GM10248 (cell line): Measurements from ENCODE around the gene TULP3.

ENCODE experiments used
- CTCF ChIA-PET: fragments of 300-600 bp; sonication (Branson Sonifier 250); formaldehyde crosslinking; extraction: SDS; loops from one replicate; lab custom pipeline; 2021; ENCODE audit warnings: antibody characterized with exemption; lab: Yijun Ruan, JAX
- POLR2A ChIA-PET: fragments of 350-650 bp; sonication (Branson Sonifier 250); formaldehyde crosslinking; extraction: SDS; loops from one replicate; lab custom pipeline; 2020; ENCODE audit warnings: antibody characterized with exemption; lab: Yijun Ruan, JAX
- DNase-seq: peaks from one replicate; pipeline ENCODE4 v3.0.0; 2012; ENCODE audit errors: extremely low spot score
- TF ChIP-seq, protein P1 (sequence below): IDR thresholded peaks from 2 replicates; pipeline ENCODE4 v1.5.1; 2012; ENCODE audit warnings: mild to moderate bottlenecking, low read depth; ENCODE audit errors: extremely low read depth, missing control alignments, control extremely low read depth

TULP3 gene

GRCh38 chr12:2963760-2964292 lies 73.1 kb downstream of the TULP3 start:
- ChIA-PET CTCF (interaction anchor here (0.8 kb wide), 1 partner anchor 179 kb away, joined by 3 read pairs; no protein-coding TSS in a partner anchor), POLR2A (no interaction called here)
- TF ChIP-seq, protein P1, sequence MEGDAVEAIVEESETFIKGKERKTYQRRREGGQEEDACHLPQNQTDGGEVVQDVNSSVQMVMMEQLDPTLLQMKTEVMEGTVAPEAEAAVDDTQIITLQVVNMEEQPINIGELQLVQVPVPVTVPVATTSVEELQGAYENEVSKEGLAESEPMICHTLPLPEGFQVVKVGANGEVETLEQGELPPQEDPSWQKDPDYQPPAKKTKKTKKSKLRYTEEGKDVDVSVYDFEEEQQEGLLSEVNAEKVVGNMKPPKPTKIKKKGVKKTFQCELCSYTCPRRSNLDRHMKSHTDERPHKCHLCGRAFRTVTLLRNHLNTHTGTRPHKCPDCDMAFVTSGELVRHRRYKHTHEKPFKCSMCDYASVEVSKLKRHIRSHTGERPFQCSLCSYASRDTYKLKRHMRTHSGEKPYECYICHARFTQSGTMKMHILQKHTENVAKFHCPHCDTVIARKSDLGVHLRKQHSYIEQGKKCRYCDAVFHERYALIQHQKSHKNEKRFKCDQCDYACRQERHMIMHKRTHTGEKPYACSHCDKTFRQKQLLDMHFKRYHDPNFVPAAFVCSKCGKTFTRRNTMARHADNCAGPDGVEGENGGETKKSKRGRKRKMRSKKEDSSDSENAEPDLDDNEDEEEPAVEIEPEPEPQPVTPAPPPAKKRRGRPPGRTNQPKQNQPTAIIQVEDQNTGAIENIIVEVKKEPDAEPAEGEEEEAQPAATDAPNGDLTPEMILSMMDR: no peak
- DNase-seq: no peak

DNA sequence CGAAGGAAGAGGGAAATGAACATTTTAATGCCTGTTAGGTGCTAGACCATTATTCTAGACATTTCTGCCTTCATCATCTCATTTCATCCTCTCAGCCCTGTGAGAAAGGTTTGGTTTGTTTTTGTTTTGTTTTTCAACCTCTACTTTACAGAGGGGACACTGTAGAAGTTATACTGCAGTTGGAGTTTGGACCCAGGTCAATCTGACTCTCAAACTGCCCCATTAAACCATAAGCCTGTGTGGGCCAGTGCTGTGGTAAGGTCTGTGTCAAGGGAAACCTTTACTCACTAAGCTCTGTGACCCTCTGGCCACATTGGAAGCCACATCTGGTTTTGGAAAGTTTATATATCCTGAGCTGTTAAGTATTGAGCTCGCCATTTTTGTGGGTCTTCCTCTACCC lies 77.0 kb downstream of the TULP3 start:
- ChIA-PET POLR2A (no interaction called here), CTCF (no interaction called here)
- TF ChIP-seq, protein P1: no peak
- no peak for DNase-seq

GRCh38 chr12:2970744-2971143 lies 80.1 kb downstream of the TULP3 start:
- ChIA-PET CTCF (no interaction called here), POLR2A (no interaction called here)
- no peak for DNase-seq
- TF ChIP-seq, protein P1: no peak

DNA sequence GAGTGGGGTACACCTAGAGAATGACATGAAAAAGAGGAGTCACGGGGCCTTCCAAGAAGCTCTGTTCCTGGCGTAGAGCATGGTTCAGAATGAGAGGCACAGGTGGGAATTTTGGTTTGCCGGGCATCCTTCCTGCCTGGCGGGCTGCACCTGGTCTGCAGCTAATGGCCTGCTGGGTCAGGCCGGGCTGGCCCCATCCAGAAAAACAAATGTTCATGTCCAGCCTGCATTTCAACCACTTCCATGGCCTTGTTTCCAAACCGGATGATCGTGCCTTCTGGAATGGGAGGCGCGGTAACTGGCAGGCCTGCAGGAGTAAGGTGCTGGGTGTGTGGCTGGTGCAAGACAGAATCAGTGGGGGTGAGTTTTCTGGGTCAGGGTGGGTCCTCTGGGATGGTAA lies 82.9 kb downstream of the TULP3 start:
- TF ChIP-seq, protein P1: no peak
- ChIA-PET CTCF (interaction anchor here (1.5 kb wide), 1 partner anchor 60 kb away, joined by 3 read pairs; no protein-coding TSS in a partner anchor), POLR2A (no interaction called here)
- no peak for DNase-seq

GRCh38 chr12:2974560-2974971 lies 83.9 kb downstream of the TULP3 start:
- ChIA-PET POLR2A (no interaction called here), CTCF (interaction anchor here (1.5 kb wide), 1 partner anchor 59 kb away, joined by 3 read pairs; no protein-coding TSS in a partner anchor)
- DNase-seq: no peak
- TF ChIP-seq, protein P1: no peak

DNA sequence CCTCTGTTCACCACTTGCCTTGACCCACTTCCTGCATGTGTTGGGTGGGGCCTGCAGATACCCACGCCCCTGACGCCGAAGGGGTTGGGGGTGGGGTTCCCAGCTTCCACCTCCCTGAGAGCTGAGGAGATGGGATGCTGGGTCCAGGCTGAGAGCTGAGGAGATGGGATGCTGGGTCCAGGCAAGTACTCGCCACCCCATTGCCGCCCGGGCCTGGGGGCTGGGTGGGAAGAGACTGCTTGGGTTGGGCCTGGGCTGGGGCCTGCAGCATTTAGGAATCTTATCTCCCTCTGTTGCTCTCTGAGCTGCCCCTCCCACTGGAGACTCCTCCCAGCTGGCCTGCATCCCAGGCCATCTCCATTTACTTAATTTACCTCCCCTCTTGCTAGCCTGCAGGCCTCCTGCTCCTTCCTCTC lies 85.9 kb downstream of the TULP3 start:
- TF ChIP-seq, protein P1: no peak
- CTCF ChIA-PET: interaction anchor here (1.1 to 1.5 kb wide), 2 partner anchors 26 to 123 kb away, joined by 4 read pairs; no protein-coding TSS in a partner anchor

More for the DNA sequence above, 85.9 kb downstream of the TULP3 start:
- DNase-seq: no peak
- POLR2A ChIA-PET: no interaction called here
